H9 (cell line): ENCODE results near the gene STOM. TPM values are rescaled to one million over a fixed set of nuclear protein-coding genes. Genes with fewer than 3 reads are reported as not detected.

Source experiments
- DNase-seq: peaks from one replicate; pipeline ENCODE4 v3.0.0-alpha.2; 2017
- H2AFZ ChIP-seq: one replicate; pipeline ENCODE4 v1.6.1; 2013; ENCODE audit warnings: mild to moderate bottlenecking, low read length, control low read depth, moderate library complexity
- H2AK5ac ChIP-seq: 2 replicates; pipeline ENCODE4 v1.6.1; 2013; ENCODE audit warnings: low read length, control low read depth, mixed read lengths; ENCODE audit not compliant: insufficient read length
- H2BK120ac ChIP-seq: one replicate; pipeline ENCODE4 v1.6.1; 2013; ENCODE audit warnings: low read depth, mild to moderate bottlenecking, low read length, control low read depth, inconsistent platforms; ENCODE audit not compliant: poor library complexity, severe bottlenecking
- H2BK12ac ChIP-seq: 2 replicates; pipeline ENCODE4 v1.6.1; 2013; ENCODE audit warnings: low read length, control low read depth, mixed read lengths, low read depth; ENCODE audit not compliant: insufficient read length
- H2BK15ac ChIP-seq: 2 replicates; pipeline ENCODE4 v1.6.1; 2013; ENCODE audit warnings: low read depth, low read length, control low read depth
- H2BK20ac ChIP-seq: one replicate; pipeline ENCODE4 v1.6.1; 2013; ENCODE audit warnings: low read depth, mild to moderate bottlenecking, low read length, control low read depth, inconsistent platforms; ENCODE audit not compliant: poor library complexity, severe bottlenecking
- H2BK5ac ChIP-seq: 2 replicates; pipeline ENCODE4 v1.6.1; 2013; ENCODE audit warnings: low read length, control low read depth, mixed read lengths; ENCODE audit not compliant: insufficient read length
- H3K14ac ChIP-seq: 2 replicates; pipeline ENCODE4 v1.6.1; 2013; ENCODE audit warnings: low read length, control low read depth; ENCODE audit not compliant: insufficient read depth
- H3K18ac ChIP-seq: 2 replicates; pipeline ENCODE4 v1.6.1; 2013; ENCODE audit warnings: low read depth, mild to moderate bottlenecking, mixed read lengths, low read length, control low read depth; ENCODE audit not compliant: insufficient read length
- H3K23ac ChIP-seq: 2 replicates; pipeline ENCODE4 v1.6.1; 2013; ENCODE audit warnings: low read length, control low read depth, mixed read lengths, low read depth; ENCODE audit not compliant: insufficient read length
- H3K23me2 ChIP-seq: 2 replicates; pipeline ENCODE4 v1.6.1; 2013; ENCODE audit warnings: low read depth, mild to moderate bottlenecking, mixed read lengths, low read length, control low read depth; ENCODE audit not compliant: insufficient read length, poor library complexity, severe bottlenecking
- H3K27ac ChIP-seq: 2 replicates; pipeline ENCODE4 v1.5.1; 2013; ENCODE audit warnings: low read length, control low read depth, mixed read lengths, low read depth; ENCODE audit not compliant: insufficient read length
- H3K27me3 ChIP-seq: 2 replicates; pipeline ENCODE4 v1.6.1; 2013; ENCODE audit warnings: low read length, control low read depth, inconsistent platforms; ENCODE audit not compliant: insufficient read depth
- H3K4ac ChIP-seq: 2 replicates; pipeline ENCODE4 v1.6.1; 2013; ENCODE audit warnings: low read depth, mild to moderate bottlenecking, control low read depth, inconsistent platforms, low read length, moderate library complexity
- H3K4me1 ChIP-seq: 2 replicates; pipeline ENCODE4 v1.6.1; 2013; ENCODE audit warnings: low read length, control low read depth, inconsistent platforms; ENCODE audit not compliant: insufficient read depth
- H3K4me2 ChIP-seq: 2 replicates; pipeline ENCODE4 v1.6.1; 2013; ENCODE audit warnings: low read length, control low read depth, mixed read lengths; ENCODE audit not compliant: insufficient read length, insufficient read depth
- H3K56ac ChIP-seq: 2 replicates; pipeline ENCODE4 v1.6.1; 2013; ENCODE audit warnings: low read depth, mild to moderate bottlenecking, mixed read lengths, low read length, control low read depth; ENCODE audit not compliant: insufficient read length
- H3K79me1 ChIP-seq: 2 replicates; pipeline ENCODE4 v1.6.1; 2013; ENCODE audit warnings: low read depth, mild to moderate bottlenecking, moderate library complexity, low read length, control low read depth, inconsistent platforms; ENCODE audit not compliant: insufficient read depth, poor library complexity, severe bottlenecking
- H3K79me2 ChIP-seq: 2 replicates; pipeline ENCODE4 v1.6.1; 2013; ENCODE audit warnings: low read length, control low read depth, inconsistent platforms; ENCODE audit not compliant: insufficient read depth
- H3K9ac ChIP-seq: 2 replicates; pipeline ENCODE4 v1.6.1; 2013; ENCODE audit warnings: low read length, control low read depth, mixed read lengths; ENCODE audit not compliant: insufficient read length; ENCODE audit errors: extremely low read depth
- H3K9me3 ChIP-seq: one replicate; pipeline ENCODE4 v1.6.1; 2013; ENCODE audit warnings: low read depth, low read length, inconsistent platforms; ENCODE audit not compliant: control insufficient read depth
- H3T11ph ChIP-seq: one replicate; pipeline ENCODE4 v1.6.1; 2013; ENCODE audit warnings: mild to moderate bottlenecking, low read length, control low read depth, inconsistent platforms
- H4K20me1 ChIP-seq: one replicate; pipeline ENCODE4 v1.6.1; 2013; ENCODE audit not compliant: control insufficient read depth, insufficient read length, insufficient read depth
- H4K5ac ChIP-seq: 2 replicates; pipeline ENCODE4 v1.6.1; 2013; ENCODE audit warnings: low read depth, mild to moderate bottlenecking, mixed read lengths, low read length, control low read depth; ENCODE audit not compliant: insufficient read length
- H4K8ac ChIP-seq: replicated peaks from 2 replicates; pipeline ENCODE4 v1.6.1; 2013; ENCODE audit warnings: low read length, control low read depth, mixed read lengths, low read depth; ENCODE audit not compliant: insufficient read length
- H4K91ac ChIP-seq: 2 replicates; pipeline ENCODE4 v1.6.1; 2013; ENCODE audit warnings: low read depth, mild to moderate bottlenecking, moderate library complexity, mixed read lengths, low read length, control low read depth; ENCODE audit not compliant: insufficient read length
- H3K27ac Mint-ChIP-seq, 3 experiments: 2 replicates in 2 of 3; 3 replicates in 1 of 3; pipeline ENCODE4 v1.8.0; 2020 to 2021; ENCODE audit warnings: mixed read lengths in 3 of 3, mild to moderate bottlenecking in 1 of 3, moderate library complexity in 1 of 3
- H3K27me3 Mint-ChIP-seq: 2 replicates; pipeline ENCODE4 v1.8.0; 2021; ENCODE audit warnings: low read depth, mild to moderate bottlenecking, moderate library complexity, mixed read lengths
- H3K36me3 Mint-ChIP-seq, 3 experiments: 2 replicates in 2 of 3; 3 replicates in 1 of 3; pipeline ENCODE4 v1.8.0; 2020 to 2021; ENCODE audit warnings: low read depth in 3 of 3, mixed read lengths in 3 of 3; ENCODE audit not compliant: insufficient read depth in 1 of 3
- H3K4me1 Mint-ChIP-seq, 2 experiments: 2 replicates each; pipeline ENCODE4 v1.8.0; 2020; ENCODE audit warnings: mixed read lengths in 2 of 2
- H3K4me3 Mint-ChIP-seq, 2 experiments: 2 replicates in 1 of 2; 3 replicates in 1 of 2; pipeline ENCODE4 v1.8.0; 2020 to 2021; ENCODE audit warnings: mild to moderate bottlenecking in 2 of 2, mixed read lengths in 2 of 2, moderate library complexity in 1 of 2
- H3K9me3 Mint-ChIP-seq, 2 experiments: 2 replicates in 1 of 2; 3 replicates in 1 of 2; pipeline ENCODE4 v1.8.0; 2020; ENCODE audit warnings: mild to moderate bottlenecking in 2 of 2, mixed read lengths in 2 of 2, moderate library complexity in 1 of 2
- CTCF ChIP-seq: fragments of 200-600 bp; sonication (generic); conservative IDR thresholded peaks from 3 replicates; pipeline ENCODE4 v1.8.0; 2021; ENCODE audit warnings: antibody characterized with exemption, mild to moderate bottlenecking
- WGBS: extraction: QIAGEN DNeasy Blood & Tissue Kit; methylation state at CpG from one replicate; pipeline ENCODE4 v1.1.7; 2013; ENCODE audit warnings: missing lambda C conversion rate, low lambda C conversion rate, mixed read lengths; ENCODE audit not compliant: insufficient read length; ENCODE audit errors: extremely low coverage; 5-methylcytosine and 5-hydroxymethylcytosine counted together
- total RNA-seq: library from RNA; stranded (reverse); gene quantifications from 2 replicates; pipeline ENCODE4 v1.2.1, GENCODE V29; 2021

The STOM gene
- total RNA-seq, 1 experiment from 2014 or later, result 15.3 TPM

GRCh38 chr9:121388140-121388905 is 18.3 kb upstream of the STOM start:
- Histone ChIP-seq H3K79me1 (no peaks in the 10 kb centered on the region), H2BK20ac (no peak overlapping the region), H2BK15ac (no peak overlapping the region), H3K56ac (no peak overlapping the region), H3K4me2 (no peak overlapping the region), H2AK5ac (no peak overlapping the region), H2BK120ac (no peak overlapping the region), H2BK12ac (peak overlapping the region; percentile 33), H3K4ac (no peak overlapping the region), H3K23me2 (no peaks in the 10 kb centered on the region), H2BK5ac (no peak overlapping the region), H4K5ac (no peak overlapping the region), H3K9ac (no peak overlapping the region), H3K9me3 (no peaks in the 10 kb centered on the region), H3K27me3 (no peaks in the 10 kb centered on the region), H4K91ac (no peak overlapping the region), H3T11ph (no peak overlapping the region), H2AFZ (no peak overlapping the region), H3K79me2 (no peaks in the 10 kb centered on the region), H3K23ac (no peak overlapping the region), H3K14ac (no peak overlapping the region), H3K18ac (no peak overlapping the region), H3K27ac (no peak overlapping the region), H4K20me1 (no peaks in the 10 kb centered on the region), H3K4me1 (peaks cover 4% of the 10 kb centered on the region; the same call in 1 of the 2 replicates), H4K8ac (no peak overlapping the region)
- DNase-seq, result no peak
- no peak overlapping the region for H3K4me3 Mint-ChIP-seq
- TF ChIP-seq CTCF, result no peak
- H3K4me1 Mint-ChIP-seq, result peaks cover 27 to 28% of the 10 kb centered on the region in 2 experiments
- H3K27ac Mint-ChIP-seq, result no peak overlapping the region
- H3K36me3 Mint-ChIP-seq, result no peaks in the 10 kb centered on the region
- WGBS, result no CpG with 5 or more reads among the region's 4 CpGs
- peaks cover 2% of the 10 kb centered on the region; the same call in 1 of the 2 replicates for H3K27me3 Mint-ChIP-seq
- peaks cover 0 to 3% of the 10 kb centered on the region in 2 experiments; a peak in 1 of 5 replicates for H3K9me3 Mint-ChIP-seq
